NCI-H524 treated with DMSO at 0.1 percent for 48 hours (cell line): Measurements from ENCODE around the gene ZDHHC14.
"Not testable (repeated sequence)": the region's sequence is repeated elsewhere in the genome, so short reads cannot be mapped to it uniquely, and the experiment has no call there.

Experiments
- DNase-seq: peaks from one replicate; lab custom pipeline; 2025; lab: John Stamatoyannopoulos, UW

ZDHHC14 gene

GRCh38 chr6:157467339-157467738, 86.3 kb downstream of the ZDHHC14 start:
- not testable (repeated sequence) for DNase-seq

- no peak for DNase-seq
Observed at GRCh38 chr6:157468054-157468453, 87.1 kb downstream of the ZDHHC14 start.

- no peak for DNase-seq
Observed at GRCh38 chr6:157468574-157468973, 87.6 kb downstream of the ZDHHC14 start.

- DNase-seq = no peak
Observed at GRCh38 chr6:157469378-157469777, 88.4 kb downstream of the ZDHHC14 start.

GRCh38 chr6:157471077-157471686, 90.2 kb downstream of the ZDHHC14 start:
- no peak for DNase-seq

- no peak for DNase-seq
Observed at GRCh38 chr6:157471895-157472686, 91.1 kb downstream of the ZDHHC14 start.

- no peak for DNase-seq
Observed at GRCh38 chr6:157476797-157477196, 95.8 kb downstream of the ZDHHC14 start.

- DNase-seq = no peak
Observed at GRCh38 chr6:157478926-157479325, 97.9 kb downstream of the ZDHHC14 start.

- no peak for DNase-seq
Observed at GRCh38 chr6:157479464-157480303, 98.7 kb downstream of the ZDHHC14 start.

- DNase-seq = no peak
Observed at GRCh38 chr6:157481189-157481864, 100.3 kb downstream of the ZDHHC14 start.

GRCh38 chr6:157481865-157482249, 100.9 kb downstream of the ZDHHC14 start:
- no peak for DNase-seq

GRCh38 chr6:157483770-157484169, 102.8 kb downstream of the ZDHHC14 start:
- no peak for DNase-seq

GRCh38 chr6:157484181-157484580, 103.2 kb downstream of the ZDHHC14 start:
- no peak for DNase-seq

- no peak for DNase-seq
Observed at GRCh38 chr6:157486572-157486971, 105.6 kb downstream of the ZDHHC14 start.

GRCh38 chr6:157487110-157487773, 106.3 kb downstream of the ZDHHC14 start:
- DNase-seq = peak; percentile 5

- no peak for DNase-seq
Observed at GRCh38 chr6:157488058-157488457, 107.1 kb downstream of the ZDHHC14 start.

- DNase-seq = no peak
Observed at GRCh38 chr6:157488716-157489118, 107.7 kb downstream of the ZDHHC14 start.

GRCh38 chr6:157490611-157491269, 109.8 kb downstream of the ZDHHC14 start:
- no peak for DNase-seq

GRCh38 chr6:157491571-157492232, 110.7 kb downstream of the ZDHHC14 start:
- DNase-seq = no peak

- no peak for DNase-seq
Observed at GRCh38 chr6:157492249-157492648, 111.3 kb downstream of the ZDHHC14 start.
